Astrocyte (in vitro differentiated cells and primary cell): ENCODE results near the gene PPM1A. TPM values are rescaled to one million over a fixed set of nuclear protein-coding genes. Genes with fewer than 3 reads are reported as not detected.

Experiments
- DNase-seq: peaks from one replicate; pipeline ENCODE4 v3.0.0-alpha.2; 2010; ENCODE audit warnings: low read depth
- FAIRE-seq: peaks from 2 replicates; lab custom pipeline; 2011; peaks lifted over from hg19 to GRCh38; lab: Jason Lieb, UNC
- H2AFZ ChIP-seq: 2 replicates; pipeline ENCODE4 v1.6.0; 2012; ENCODE audit warnings: low read depth, low read length, inconsistent platforms
- H3K27ac ChIP-seq: 2 replicates; pipeline ENCODE4 v1.5.1; 2011; ENCODE audit warnings: low read depth, low read length, inconsistent platforms
- H3K27me3 ChIP-seq: 2 replicates; pipeline ENCODE4 v1.6.0; 2011; ENCODE audit warnings: low read length, inconsistent platforms; ENCODE audit not compliant: insufficient read depth
- H3K36me3 ChIP-seq: 2 replicates; pipeline ENCODE4 v1.5.1; 2011; ENCODE audit warnings: low read length, inconsistent platforms; ENCODE audit not compliant: insufficient read depth
- H3K4me1 ChIP-seq: 2 replicates; pipeline ENCODE4 v1.5.1; 2011; ENCODE audit warnings: low read length, inconsistent platforms; ENCODE audit not compliant: insufficient read depth
- H3K4me2 ChIP-seq: 2 replicates; pipeline ENCODE4 v1.6.0; 2012; ENCODE audit warnings: low read length, inconsistent platforms
- H3K4me3 ChIP-seq: 2 replicates; pipeline ENCODE4 v1.5.1; 2011; ENCODE audit warnings: low read depth, mild to moderate bottlenecking, low read length, inconsistent platforms; ENCODE audit not compliant: insufficient read depth
- H3K79me2 ChIP-seq: 2 replicates; pipeline ENCODE4 v1.6.0; 2012; ENCODE audit warnings: mild to moderate bottlenecking, low read length, inconsistent platforms; ENCODE audit not compliant: insufficient read depth
- H3K9ac ChIP-seq: 2 replicates; pipeline ENCODE4 v1.6.0; 2012; ENCODE audit warnings: mild to moderate bottlenecking, low read length, inconsistent platforms
- H3K9me3 ChIP-seq: 2 replicates; pipeline ENCODE4 v1.5.1; 2012; ENCODE audit warnings: low read depth, mild to moderate bottlenecking, low read length, inconsistent platforms; ENCODE audit not compliant: insufficient read depth
- H4K20me1 ChIP-seq: 2 replicates; pipeline ENCODE4 v1.6.0; 2012; ENCODE audit warnings: low read length, inconsistent platforms; ENCODE audit not compliant: insufficient read depth
- H3K27ac Mint-ChIP-seq: one replicate; pipeline ENCODE4 v1.8.0; 2021; ENCODE audit warnings: mild to moderate bottlenecking, mixed read lengths; ENCODE audit not compliant: unreplicated experiment
- H3K27me3 Mint-ChIP-seq: one replicate; pipeline ENCODE4 v1.8.0; 2021; ENCODE audit warnings: low read depth, mixed read lengths; ENCODE audit not compliant: unreplicated experiment
- H3K36me3 Mint-ChIP-seq: one replicate; pipeline ENCODE4 v1.8.0; 2021; ENCODE audit warnings: low read depth, mixed read lengths; ENCODE audit not compliant: unreplicated experiment
- H3K4me1 Mint-ChIP-seq: one replicate; pipeline ENCODE4 v1.8.0; 2021; ENCODE audit warnings: low read depth, mixed read lengths; ENCODE audit not compliant: unreplicated experiment
- H3K4me3 Mint-ChIP-seq: one replicate; pipeline ENCODE4 v1.8.0; 2021; ENCODE audit warnings: mild to moderate bottlenecking, moderate library complexity, mixed read lengths; ENCODE audit not compliant: unreplicated experiment
- H3K9me3 Mint-ChIP-seq: one replicate; pipeline ENCODE4 v1.8.0; 2021; ENCODE audit warnings: mild to moderate bottlenecking, mixed read lengths; ENCODE audit not compliant: unreplicated experiment
- EZH2 ChIP-seq: IDR thresholded peaks from 2 replicates; pipeline ENCODE4 v1.6.1; 2012; ENCODE audit warnings: mild to moderate bottlenecking, low read length, inconsistent platforms; ENCODE audit not compliant: insufficient read depth
- total RNA-seq: library from RNA; stranded (reverse); gene quantifications from 2 replicates; pipeline ENCODE4 v1.2.1, GENCODE V29; 2021
- TF ChIP-seq, protein P1 (sequence below): IDR thresholded peaks from 2 replicates; pipeline ENCODE4 v1.5.1; 2011; ENCODE audit warnings: low read depth, mild to moderate bottlenecking, inconsistent platforms, low read length, moderate library complexity; ENCODE audit not compliant: insufficient read depth

The PPM1A gene
- total RNA-seq, 1 donor from 2014 or later = 50.3 TPM

- DNase-seq (no peak), FAIRE-seq (no peak)
- TF ChIP-seq, protein P1, sequence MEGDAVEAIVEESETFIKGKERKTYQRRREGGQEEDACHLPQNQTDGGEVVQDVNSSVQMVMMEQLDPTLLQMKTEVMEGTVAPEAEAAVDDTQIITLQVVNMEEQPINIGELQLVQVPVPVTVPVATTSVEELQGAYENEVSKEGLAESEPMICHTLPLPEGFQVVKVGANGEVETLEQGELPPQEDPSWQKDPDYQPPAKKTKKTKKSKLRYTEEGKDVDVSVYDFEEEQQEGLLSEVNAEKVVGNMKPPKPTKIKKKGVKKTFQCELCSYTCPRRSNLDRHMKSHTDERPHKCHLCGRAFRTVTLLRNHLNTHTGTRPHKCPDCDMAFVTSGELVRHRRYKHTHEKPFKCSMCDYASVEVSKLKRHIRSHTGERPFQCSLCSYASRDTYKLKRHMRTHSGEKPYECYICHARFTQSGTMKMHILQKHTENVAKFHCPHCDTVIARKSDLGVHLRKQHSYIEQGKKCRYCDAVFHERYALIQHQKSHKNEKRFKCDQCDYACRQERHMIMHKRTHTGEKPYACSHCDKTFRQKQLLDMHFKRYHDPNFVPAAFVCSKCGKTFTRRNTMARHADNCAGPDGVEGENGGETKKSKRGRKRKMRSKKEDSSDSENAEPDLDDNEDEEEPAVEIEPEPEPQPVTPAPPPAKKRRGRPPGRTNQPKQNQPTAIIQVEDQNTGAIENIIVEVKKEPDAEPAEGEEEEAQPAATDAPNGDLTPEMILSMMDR = no peak
- TF ChIP-seq EZH2 = no peak
- Mint-ChIP-seq H3K27ac (no peak overlapping the region), H3K4me3 (no peak overlapping the region), H3K9me3 (no peaks in the 10 kb centered on the region), H3K36me3 (no peaks in the 10 kb centered on the region), H3K27me3 (no peaks in the 10 kb centered on the region), H3K4me1 (peaks cover 27% of the 10 kb centered on the region)
- no peaks in the 10 kb centered on the region for H3K27me3 ChIP-seq
- H3K9me3 ChIP-seq = no peaks in the 10 kb centered on the region
- H3K36me3 ChIP-seq = no peaks in the 10 kb centered on the region
- no peak overlapping the region for H3K4me3 ChIP-seq
- peaks cover 86% of the 10 kb centered on the region for H4K20me1 ChIP-seq
- H3K9ac ChIP-seq = no peak overlapping the region
- H3K79me2 ChIP-seq = peaks cover 92% of the 10 kb centered on the region
- no peaks in the 10 kb centered on the region for H3K4me1 ChIP-seq
- no peak overlapping the region for H2AFZ ChIP-seq
- H3K4me2 ChIP-seq = no peak overlapping the region
- H3K27ac ChIP-seq = no peak overlapping the region
Measured at GRCh38 chr14:60273956-60274355, 24.9 kb downstream of the PPM1A start.

DNA sequence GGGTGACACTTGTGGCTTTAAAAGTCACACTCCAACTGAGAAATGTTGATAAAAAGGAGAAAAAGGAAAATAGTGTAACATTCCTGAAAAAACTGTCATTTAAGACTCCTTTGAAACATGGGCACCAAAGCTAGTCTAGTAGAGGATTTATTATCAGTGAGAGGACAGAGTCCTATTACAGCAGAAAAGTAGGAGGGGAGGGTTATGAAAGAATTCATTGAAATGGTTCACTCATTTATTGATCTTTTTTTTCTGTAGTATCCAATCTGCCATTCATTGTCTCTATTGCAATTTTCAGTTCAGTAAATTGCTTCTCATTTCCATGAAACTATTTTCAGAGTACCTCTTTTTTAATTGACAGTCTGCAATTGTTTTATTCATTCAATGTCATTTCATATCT, 25.4 kb downstream of the PPM1A start:
- Histone ChIP-seq H3K4me2 (no peak overlapping the region), H3K27me3 (no peaks in the 10 kb centered on the region), H3K9ac (no peak overlapping the region), H3K9me3 (no peaks in the 10 kb centered on the region), H4K20me1 (peaks cover 82% of the 10 kb centered on the region), H3K27ac (no peak overlapping the region), H2AFZ (no peak overlapping the region), H3K4me1 (no peaks in the 10 kb centered on the region), H3K4me3 (no peak overlapping the region), H3K79me2 (peaks cover 90% of the 10 kb centered on the region), H3K36me3 (no peaks in the 10 kb centered on the region)
- no peak for TF ChIP-seq EZH2
- TF ChIP-seq, protein P1 = no peak
- H3K27me3 Mint-ChIP-seq = no peaks in the 10 kb centered on the region
- H3K36me3 Mint-ChIP-seq = no peaks in the 10 kb centered on the region
- H3K4me3 Mint-ChIP-seq = no peak overlapping the region
- FAIRE-seq (peak; percentile 34), DNase-seq (no peak)
- H3K9me3 Mint-ChIP-seq = no peaks in the 10 kb centered on the region
- peaks cover 27% of the 10 kb centered on the region for H3K4me1 Mint-ChIP-seq
- no peak overlapping the region for H3K27ac Mint-ChIP-seq

DNA sequence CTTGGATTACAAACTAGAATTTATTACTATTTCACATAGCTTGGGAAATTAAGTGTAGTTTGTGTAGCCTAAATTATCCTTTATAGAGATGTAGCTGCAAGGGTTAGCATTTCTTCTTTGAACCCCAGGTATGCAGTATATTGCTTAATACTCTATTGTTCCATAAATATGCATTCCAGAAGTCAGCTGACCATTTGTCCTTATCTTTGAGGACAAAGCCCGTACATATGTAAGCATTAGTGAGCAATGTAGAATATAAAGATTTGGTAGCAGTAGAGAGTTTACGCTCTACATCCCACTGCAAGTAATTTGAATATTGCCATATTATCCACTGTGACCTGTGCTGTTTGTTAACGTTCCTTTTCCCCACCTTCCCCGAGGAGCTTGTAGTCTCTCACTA, 26.9 kb downstream of the PPM1A start:
- Histone ChIP-seq H3K36me3 (no peaks in the 10 kb centered on the region), H2AFZ (no peak overlapping the region), H3K79me2 (peaks cover 95% of the 10 kb centered on the region), H3K9ac (no peak overlapping the region), H3K27me3 (no peaks in the 10 kb centered on the region), H3K4me1 (no peaks in the 10 kb centered on the region), H4K20me1 (peaks cover 82% of the 10 kb centered on the region), H3K27ac (no peak overlapping the region), H3K4me3 (no peak overlapping the region), H3K4me2 (no peak overlapping the region), H3K9me3 (no peaks in the 10 kb centered on the region)
- no peak overlapping the region for H3K27ac Mint-ChIP-seq
- H3K4me1 Mint-ChIP-seq = peaks cover 25% of the 10 kb centered on the region
- H3K4me3 Mint-ChIP-seq = no peak overlapping the region
- no peaks in the 10 kb centered on the region for H3K36me3 Mint-ChIP-seq
- no peaks in the 10 kb centered on the region for H3K9me3 Mint-ChIP-seq
- H3K27me3 Mint-ChIP-seq = no peaks in the 10 kb centered on the region
- no peak for TF ChIP-seq EZH2
- TF ChIP-seq, protein P1 = no peak
- DNase-seq (peak; percentile 14), FAIRE-seq (no peak)
